ENCODE results near the gene TPST1. TPM values are rescaled to one million over a fixed set of nuclear protein-coding genes. Genes with fewer than 3 reads are reported as not detected.

TPST1 gene
- total and polyA plus RNA-seq, 9 of the 15 experiments (the other 6 are each of a cell fraction or from before 2014, with no cell fraction given): 0.15 to 2.2 (median 0.53) TPM

- TF ChIP-seq PTTG1 (tag; IDR thresholded peaks at IDR 0.05; ENCODE audit: low read depth) (no peak), HMG20A (CRISPR knock-in tag; conservative IDR thresholded peaks at IDR 0.05) (no peak), ZKSCAN8 (CRISPR knock-in tag; IDR thresholded peaks at IDR 0.05) (no peak), ATF7 (IDR thresholded peaks at IDR 0.05) (no peak), ZNF408 (CRISPR knock-in tag; IDR thresholded peaks at IDR 0.05; ENCODE audit: low read depth) (no peak), COPS2 (conservative IDR thresholded peaks at IDR 0.05) (no peak), ZBTB2 (IDR thresholded peaks at IDR 0.05) (no peak), ZEB2 (IDR thresholded peaks at IDR 0.05) (peak; percentile 46; the same call in 1 of the 2 replicates), TSHZ1 (CRISPR knock-in tag; IDR thresholded peaks at IDR 0.05) (no peak), SRF (CRISPR knock-in tag; IDR thresholded peaks at IDR 0.05) (no peak), MIER1 (IDR thresholded peaks at IDR 0.05; ENCODE audit: low read depth) (0 out of 2 replicates have a peak, but pooled peaks have one; percentile 35), RAD21 (CRISPR knock-in tag; conservative IDR thresholded peaks at IDR 0.05 in 1 of 2, IDR thresholded peaks at IDR 0.05 in 1 of 2) (no peak), PBX2 (CRISPR knock-in tag; IDR thresholded peaks at IDR 0.05; ENCODE audit: low read depth) (no peak), PBX2 (tag; conservative IDR thresholded peaks at IDR 0.05; ENCODE audit: low read depth) (no peak), JUNB (CRISPR knock-in tag; conservative IDR thresholded peaks at IDR 0.05) (no peak), ZNF232 (CRISPR knock-in tag; IDR thresholded peaks at IDR 0.05) (no peak), FUS (optimal IDR thresholded peaks at IDR 0.05; ENCODE audit: low read depth, low read length) (no peak), PHB (CRISPR knock-in tag; IDR thresholded peaks at IDR 0.05) (no peak), CBX5 (IDR thresholded peaks at IDR 0.05; ENCODE audit: borderline replicate concordance, low read depth) (peak; percentile 99)
- TF ChIP-seq, protein P1, sequence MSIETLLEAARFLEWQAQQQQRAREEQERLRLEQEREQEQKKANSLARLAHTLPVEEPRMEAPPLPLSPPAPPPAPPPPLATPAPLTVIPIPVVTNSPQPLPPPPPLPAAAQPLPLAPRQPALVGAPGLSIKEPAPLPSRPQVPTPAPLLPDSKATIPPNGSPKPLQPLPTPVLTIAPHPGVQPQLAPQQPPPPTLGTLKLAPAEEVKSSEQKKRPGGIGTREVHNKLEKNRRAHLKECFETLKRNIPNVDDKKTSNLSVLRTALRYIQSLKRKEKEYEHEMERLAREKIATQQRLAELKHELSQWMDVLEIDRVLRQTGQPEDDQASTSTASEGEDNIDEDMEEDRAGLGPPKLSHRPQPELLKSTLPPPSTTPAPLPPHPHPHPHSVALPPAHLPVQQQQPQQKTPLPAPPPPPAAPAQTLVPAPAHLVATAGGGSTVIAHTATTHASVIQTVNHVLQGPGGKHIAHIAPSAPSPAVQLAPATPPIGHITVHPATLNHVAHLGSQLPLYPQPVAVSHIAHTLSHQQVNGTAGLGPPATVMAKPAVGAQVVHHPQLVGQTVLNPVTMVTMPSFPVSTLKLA (conservative IDR thresholded peaks at IDR 0.05): no peak
- TF ChIP-seq, protein P2, sequence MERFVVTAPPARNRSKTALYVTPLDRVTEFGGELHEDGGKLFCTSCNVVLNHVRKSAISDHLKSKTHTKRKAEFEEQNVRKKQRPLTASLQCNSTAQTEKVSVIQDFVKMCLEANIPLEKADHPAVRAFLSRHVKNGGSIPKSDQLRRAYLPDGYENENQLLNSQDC (CRISPR knock-in tag; IDR thresholded peaks at IDR 0.05): no peak
These were observed 60.4 kb downstream of the TPST1 start (continued) for GRCh38 chr7:66265566-66265965.

Measured in K562 (cell line).